ENCODE results near the gene KRTAP10-3.

The KRTAP10-3 gene

GRCh38 chr21:44544566-44544965 lies 14.0 kb downstream of the KRTAP10-3 start:
- DNase-seq = no peak

GRCh38 chr21:44542716-44543115 lies 15.9 kb downstream of the KRTAP10-3 start:
- no peak for DNase-seq

- no peak for DNase-seq
Observed at GRCh38 chr21:44540741-44541288, 17.8 kb downstream of the KRTAP10-3 start.

GRCh38 chr21:44539991-44540666 lies 18.5 kb downstream of the KRTAP10-3 start, which contains the start of gene KRTAP10-1:
TSS of gene KRTAP10-1 (minus strand) at chr21:44540195. CDS start at chr21:44540150, 45 bp downstream.
- peak; percentile 55 for DNase-seq

GRCh38 chr21:44539046-44539445 lies 19.5 kb downstream of the KRTAP10-3 start:
- DNase-seq = no peak

- no peak for DNase-seq
Observed at GRCh38 chr21:44537930-44538911, 20.4 kb downstream of the KRTAP10-3 start.

GRCh38 chr21:44535963-44536362 lies 22.6 kb downstream of the KRTAP10-3 start:
- no peak for DNase-seq

GRCh38 chr21:44534688-44535087 lies 23.9 kb downstream of the KRTAP10-3 start:
- DNase-seq = no peak

GRCh38 chr21:44533891-44534627 lies 24.5 kb downstream of the KRTAP10-3 start:
- peak; percentile 58 for DNase-seq

- DNase-seq = peak; percentile 58
Observed at GRCh38 chr21:44533121-44533890, 25.3 kb downstream of the KRTAP10-3 start.

GRCh38 chr21:44532712-44533111 lies 25.9 kb downstream of the KRTAP10-3 start:
- peak; percentile 52 for DNase-seq

GRCh38 chr21:44531606-44532564 lies 26.7 kb downstream of the KRTAP10-3 start:
- peak; percentile 52 for DNase-seq

- DNase-seq = peak; percentile 51
Observed at GRCh38 chr21:44530903-44531605, 27.5 kb downstream of the KRTAP10-3 start.

GRCh38 chr21:44530221-44530902 lies 28.2 kb downstream of the KRTAP10-3 start:
- no peak for DNase-seq

GRCh38 chr21:44529503-44530125 lies 29.0 kb downstream of the KRTAP10-3 start:
- peak; percentile 51 for DNase-seq

- no peak for DNase-seq
Observed at GRCh38 chr21:44529011-44529421, 29.6 kb downstream of the KRTAP10-3 start.

GRCh38 chr21:44528634-44528995 lies 30.0 kb downstream of the KRTAP10-3 start:
- peak; percentile 49 for DNase-seq

- DNase-seq = peak; percentile 46
Observed at GRCh38 chr21:44527983-44528633, 30.5 kb downstream of the KRTAP10-3 start.

All from activated effector memory CD4-positive, alpha-beta T cell treated with anti-CD3 and anti-CD28 coated beads, Interleukin-2, amount 50 U/mL, for 16 hours (primary cell).